NCI-H2227 (cell line): Measurements from ENCODE around the gene CYLD.

Source experiments
- DNase-seq: peaks from one replicate; lab custom pipeline; 2025; ENCODE audit not compliant: unreplicated experiment; lab: John Stamatoyannopoulos, UW

CYLD gene

GRCh38 chr16:50711040-50711439 lies 30.8 kb upstream of the CYLD start:
- DNase-seq = no peak

GRCh38 chr16:50711862-50712559 lies 29.9 kb upstream of the CYLD start:
- DNase-seq = peak; percentile 22

- DNase-seq = peak; percentile 10
Observed at GRCh38 chr16:50712560-50712898, 29.4 kb upstream of the CYLD start.

- no peak for DNase-seq
Observed at GRCh38 chr16:50712956-50713355, 28.9 kb upstream of the CYLD start.

GRCh38 chr16:50717091-50717490 lies 24.8 kb upstream of the CYLD start:
- DNase-seq = no peak

- DNase-seq = no peak
Observed at GRCh38 chr16:50717494-50717893, 24.4 kb upstream of the CYLD start.

GRCh38 chr16:50718061-50718760 lies 23.7 kb upstream of the CYLD start:
- DNase-seq = no peak

- no peak for DNase-seq
Observed at GRCh38 chr16:50718761-50719400, 23.0 kb upstream of the CYLD start.

- DNase-seq = no peak
Observed at GRCh38 chr16:50719401-50720337, 22.2 kb upstream of the CYLD start.

GRCh38 chr16:50721549-50722404 lies 20.1 kb upstream of the CYLD start:
- no peak for DNase-seq

GRCh38 chr16:50722405-50722737 lies 19.5 kb upstream of the CYLD start:
- DNase-seq = no peak

- no peak for DNase-seq
Observed at GRCh38 chr16:50722960-50723359, 18.9 kb upstream of the CYLD start.

- DNase-seq = no peak
Observed at GRCh38 chr16:50724306-50724705, 17.6 kb upstream of the CYLD start.

GRCh38 chr16:50731130-50731988 lies 10.5 kb upstream of the CYLD start:
- no peak for DNase-seq

GRCh38 chr16:50731989-50732832 lies 9.7 kb upstream of the CYLD start:
- DNase-seq = no peak

- DNase-seq = no peak
Observed at GRCh38 chr16:50733468-50733867, 8.4 kb upstream of the CYLD start.

GRCh38 chr16:50735629-50736122 lies 6.2 kb upstream of the CYLD start:
- no peak for DNase-seq

GRCh38 chr16:50736448-50736847 lies 5.4 kb upstream of the CYLD start:
- DNase-seq = no peak
